GM19238 (cell line): ENCODE measurements around the gene SLC6A7.

Source experiments
- DNase-seq: peaks from one replicate; pipeline ENCODE4 v3.0.0; 2011; ENCODE audit warnings: low spot score; ENCODE audit not compliant: insufficient read length

Gene SLC6A7

DNA sequence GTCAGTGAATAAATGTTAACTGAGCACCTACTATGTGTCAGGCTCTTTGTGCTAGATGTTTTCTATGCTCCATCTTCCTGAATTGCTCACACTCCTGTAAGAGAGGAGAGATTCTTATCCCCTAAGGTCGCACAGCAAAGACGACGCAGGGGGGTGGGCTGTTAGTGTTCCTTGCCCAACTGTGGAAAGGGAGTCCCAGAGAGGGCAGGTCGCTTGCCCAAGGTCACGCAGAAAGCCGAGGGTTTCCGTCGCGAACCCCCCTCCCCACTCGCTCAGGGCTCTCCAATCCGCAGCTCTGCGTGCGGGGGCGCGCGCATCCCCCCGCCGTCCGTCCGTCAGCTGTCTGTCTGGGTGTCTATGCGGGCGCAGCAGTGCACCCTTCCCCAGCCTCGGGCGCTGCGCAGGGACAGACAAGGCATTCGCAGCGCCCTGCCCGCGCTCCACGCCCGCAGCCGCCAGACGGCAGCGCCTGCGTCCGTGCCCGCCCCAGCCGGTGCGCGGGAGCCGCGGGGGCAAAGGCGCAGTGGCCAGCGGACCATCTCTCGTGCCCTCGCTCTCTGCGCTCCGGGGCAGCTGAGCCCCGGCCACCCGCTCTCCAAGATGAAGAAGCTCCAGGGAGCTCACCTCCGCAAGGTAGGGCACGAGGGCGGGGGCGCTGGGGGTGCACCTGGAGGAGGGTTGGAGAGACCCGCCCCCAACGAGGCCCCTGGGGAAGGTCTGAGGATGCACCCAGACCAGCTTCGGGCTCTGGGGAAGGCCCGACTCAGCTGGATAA is at the start of gene SLC6A7:
Gene SLC6A7 (plus strand): TSS at position 335 of the 775 bp plus-strand sequence. CDS start 266 bp downstream, at position 601.
- DNase-seq, result no peak

DNA sequence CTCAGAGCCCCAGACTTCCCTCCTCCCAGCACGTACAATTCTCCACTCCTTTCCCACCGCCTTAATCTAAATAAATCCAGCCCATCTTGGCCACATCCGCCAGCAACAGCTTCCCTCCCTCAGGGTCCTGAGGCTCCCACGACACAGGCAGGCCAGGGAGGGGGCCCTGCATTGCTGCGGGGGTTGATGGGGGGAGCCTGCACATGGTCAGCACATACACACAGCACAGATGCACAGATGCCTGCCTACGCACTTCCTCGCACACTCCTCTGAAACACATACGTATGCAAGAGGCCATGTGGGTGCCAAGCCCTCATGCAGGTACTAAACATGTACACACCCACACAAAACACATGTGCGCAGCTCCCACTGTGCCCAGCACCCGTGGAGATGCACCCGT is 49.0 kb upstream of the SLC6A7 start:
- no peak for DNase-seq

DNA sequence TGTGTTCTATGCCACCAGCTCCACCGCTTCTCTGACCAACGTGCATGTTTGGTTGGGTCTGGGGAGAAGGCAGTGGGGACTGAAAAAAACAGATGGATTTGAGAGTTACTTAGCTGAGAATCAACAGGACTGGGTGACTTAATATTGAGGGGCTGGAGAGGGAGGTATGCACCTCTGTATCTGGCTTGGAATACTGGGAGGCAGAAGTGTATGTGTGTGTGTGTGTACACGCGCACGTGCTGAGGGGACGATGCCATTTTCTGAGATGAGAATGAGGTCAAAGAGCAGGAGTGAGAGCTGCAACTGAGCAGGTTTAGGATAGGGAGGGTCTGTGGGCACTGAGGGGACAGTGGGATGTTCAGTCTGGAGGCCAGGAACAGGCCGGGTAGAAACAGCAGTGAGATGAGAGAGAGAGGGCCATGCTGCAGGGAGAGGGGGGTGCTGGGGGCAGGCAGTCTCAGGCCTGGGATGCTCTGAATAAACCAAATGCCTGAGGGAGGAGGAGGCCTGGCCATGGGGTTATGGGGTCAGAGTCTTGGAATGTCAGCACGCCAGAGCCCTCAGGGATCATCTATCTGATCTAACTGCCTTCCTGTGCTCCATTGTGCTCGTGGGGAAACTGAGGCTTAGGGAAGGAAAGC is 48.2 kb upstream of the SLC6A7 start:
- no peak for DNase-seq

DNA sequence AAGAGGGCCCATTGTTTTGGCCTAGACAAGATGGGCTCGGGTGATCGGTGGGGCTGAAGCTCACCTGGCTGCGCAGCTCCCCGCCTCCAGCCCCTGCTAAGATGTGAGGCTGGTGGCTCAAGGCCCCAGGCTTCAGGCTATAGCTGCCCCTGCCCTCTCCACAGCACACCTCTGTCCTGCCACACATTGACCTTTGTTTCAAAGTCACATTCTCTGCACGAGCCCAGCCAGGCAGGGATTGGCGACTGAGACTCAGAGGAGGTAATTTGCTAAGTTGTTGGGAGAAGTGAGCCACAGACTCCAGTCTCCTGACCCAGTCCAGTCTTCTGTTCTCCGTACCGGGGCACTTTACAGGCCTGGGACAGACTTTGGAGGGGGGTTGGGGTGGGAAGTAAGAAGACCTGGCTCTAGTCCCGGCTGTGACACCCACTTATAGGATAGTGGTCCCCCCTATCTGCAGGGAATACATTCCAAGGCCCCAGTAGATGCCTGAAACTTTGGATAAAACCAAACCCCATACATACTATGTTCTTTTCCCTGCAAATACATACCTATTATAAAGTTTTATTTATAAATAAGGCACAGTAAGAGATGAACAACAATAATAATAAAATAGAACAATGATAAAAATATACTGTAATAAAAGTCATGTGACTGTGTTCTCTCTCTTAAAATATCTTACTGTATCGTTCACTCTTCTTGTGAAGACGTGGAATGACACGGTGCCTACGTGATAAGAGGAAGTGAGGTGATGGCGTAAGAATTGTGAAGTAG is 47.5 kb upstream of the SLC6A7 start:
- DNase-seq, result no peak

DNA sequence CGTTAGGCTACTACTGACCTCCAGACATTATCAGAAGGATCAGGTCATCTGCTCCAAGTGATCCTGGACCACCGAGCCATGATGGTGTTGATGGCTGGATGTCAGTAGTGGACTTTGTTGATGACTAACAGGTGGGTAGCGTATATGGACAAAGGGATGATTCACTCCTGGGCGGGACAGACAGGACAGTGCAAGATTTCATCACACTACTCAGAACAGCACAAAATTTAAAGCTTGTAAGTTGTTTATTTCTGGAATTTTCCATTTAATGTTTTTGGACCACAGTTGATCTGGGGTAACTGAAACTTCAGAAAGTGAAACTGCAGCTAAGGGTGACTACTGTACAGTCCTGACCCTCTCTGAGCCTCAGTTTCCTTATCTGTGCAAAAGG is 46.9 kb upstream of the SLC6A7 start:
- DNase-seq, result no peak

DNA sequence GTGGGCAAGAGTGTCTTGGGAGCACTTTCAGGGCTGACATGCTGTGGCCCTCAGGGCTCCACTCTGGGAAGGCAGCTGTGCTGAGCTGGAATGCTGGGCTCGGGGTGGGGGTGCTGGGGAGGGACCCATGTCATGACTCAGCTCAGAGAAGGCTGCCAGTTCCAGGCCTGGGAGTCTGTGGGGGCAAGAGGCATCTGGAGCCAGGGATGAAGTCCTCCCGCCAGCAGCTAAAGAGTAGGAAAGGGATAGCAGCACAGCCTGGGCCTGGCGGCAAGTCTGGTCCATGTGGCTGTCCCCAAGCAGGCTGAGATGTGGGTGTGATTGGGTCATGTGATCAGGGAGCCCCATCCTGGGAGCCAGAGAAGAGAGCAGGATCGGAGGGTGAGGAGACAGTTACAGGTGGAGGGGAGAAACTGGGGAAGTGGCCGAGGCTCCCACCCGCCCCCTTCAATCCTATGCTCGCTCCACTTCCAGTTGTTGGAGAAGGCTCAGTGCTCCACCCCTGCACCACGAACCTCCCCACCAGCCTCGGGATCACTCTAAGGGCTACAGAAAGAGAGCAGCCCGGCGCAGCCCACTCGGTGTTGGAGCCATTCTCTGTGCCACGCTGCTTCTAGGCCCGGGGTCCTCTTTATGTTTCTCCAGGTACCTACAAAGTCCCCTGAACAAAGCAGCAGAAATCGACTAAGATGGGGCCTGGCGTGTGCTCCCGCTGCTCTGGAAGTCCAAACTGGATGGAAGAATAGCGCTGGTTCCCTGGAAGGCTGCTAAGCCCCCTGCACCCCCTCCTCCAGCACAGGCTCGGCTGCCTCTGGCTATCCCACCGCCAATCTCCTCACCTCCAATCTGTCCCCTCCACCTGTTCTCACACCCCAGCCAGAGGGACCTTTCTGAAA is 46.3 kb upstream of the SLC6A7 start:
- DNase-seq, result no peak

DNA sequence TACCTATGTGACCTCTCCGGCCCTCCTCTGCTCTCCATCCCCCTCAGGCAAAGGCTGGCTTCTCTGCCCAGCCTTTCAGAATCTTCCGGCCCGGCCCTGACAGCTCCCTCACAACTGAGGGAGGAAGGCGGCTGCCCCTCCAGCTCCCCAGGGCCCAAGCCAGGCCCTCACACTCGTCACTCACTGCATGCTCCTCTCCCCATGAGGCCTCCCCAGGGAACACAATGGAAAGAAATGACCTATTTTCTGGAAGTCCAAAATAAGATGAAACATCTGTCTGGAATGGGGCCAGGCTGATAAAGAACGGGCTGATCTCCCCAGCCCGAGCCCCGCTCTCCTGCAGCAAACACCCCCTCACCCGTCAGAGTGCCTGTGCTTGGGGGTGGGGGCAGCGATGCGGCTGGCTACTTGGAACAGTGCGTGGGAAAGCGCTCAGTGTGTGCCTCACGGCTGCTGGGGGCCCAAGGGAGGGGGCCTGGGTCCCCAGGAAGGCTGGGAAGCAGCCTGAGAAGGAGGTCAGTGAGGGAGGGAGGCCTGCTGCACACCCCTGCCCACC is 45.5 kb upstream of the SLC6A7 start:
- DNase-seq, result no peak

DNA sequence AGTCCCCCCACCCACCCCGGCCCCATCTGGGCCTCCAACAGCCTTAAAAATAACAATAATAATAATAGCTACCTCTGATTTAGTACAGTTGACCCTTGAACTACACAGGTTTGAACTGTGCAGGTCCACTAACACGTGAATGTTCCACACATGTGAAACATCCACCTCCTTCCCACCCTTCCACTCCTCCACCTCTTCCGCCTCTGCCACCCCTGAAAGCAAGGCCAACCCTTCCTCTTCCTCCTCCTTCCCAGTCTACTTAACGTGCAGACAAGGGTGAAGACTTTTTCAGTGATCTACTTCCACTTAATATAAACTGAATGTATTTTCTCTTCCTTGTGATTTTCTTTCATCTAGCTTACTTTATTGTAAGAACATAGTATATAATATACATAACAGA is 45.0 kb upstream of the SLC6A7 start:
- no peak for DNase-seq

DNA sequence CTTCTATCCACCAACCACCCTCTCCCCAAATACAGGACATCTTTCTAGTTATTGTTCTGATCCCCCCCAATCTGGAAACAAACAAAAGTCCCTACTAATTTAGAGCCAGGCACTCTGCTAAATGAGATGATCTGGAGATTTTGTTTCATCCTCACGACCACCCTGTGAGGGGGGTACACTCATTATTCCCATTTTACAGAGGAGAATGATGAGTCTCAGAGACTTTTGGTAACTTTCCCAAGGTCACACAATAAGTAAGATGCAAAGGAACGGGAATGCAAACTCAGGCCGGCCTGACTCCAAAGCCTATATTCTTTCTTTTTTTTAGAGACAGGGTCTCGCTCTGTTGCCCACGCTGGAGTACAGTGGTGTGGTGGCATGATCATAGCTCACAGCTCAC is 43.6 kb upstream of the SLC6A7 start:
- no peak for DNase-seq

DNA sequence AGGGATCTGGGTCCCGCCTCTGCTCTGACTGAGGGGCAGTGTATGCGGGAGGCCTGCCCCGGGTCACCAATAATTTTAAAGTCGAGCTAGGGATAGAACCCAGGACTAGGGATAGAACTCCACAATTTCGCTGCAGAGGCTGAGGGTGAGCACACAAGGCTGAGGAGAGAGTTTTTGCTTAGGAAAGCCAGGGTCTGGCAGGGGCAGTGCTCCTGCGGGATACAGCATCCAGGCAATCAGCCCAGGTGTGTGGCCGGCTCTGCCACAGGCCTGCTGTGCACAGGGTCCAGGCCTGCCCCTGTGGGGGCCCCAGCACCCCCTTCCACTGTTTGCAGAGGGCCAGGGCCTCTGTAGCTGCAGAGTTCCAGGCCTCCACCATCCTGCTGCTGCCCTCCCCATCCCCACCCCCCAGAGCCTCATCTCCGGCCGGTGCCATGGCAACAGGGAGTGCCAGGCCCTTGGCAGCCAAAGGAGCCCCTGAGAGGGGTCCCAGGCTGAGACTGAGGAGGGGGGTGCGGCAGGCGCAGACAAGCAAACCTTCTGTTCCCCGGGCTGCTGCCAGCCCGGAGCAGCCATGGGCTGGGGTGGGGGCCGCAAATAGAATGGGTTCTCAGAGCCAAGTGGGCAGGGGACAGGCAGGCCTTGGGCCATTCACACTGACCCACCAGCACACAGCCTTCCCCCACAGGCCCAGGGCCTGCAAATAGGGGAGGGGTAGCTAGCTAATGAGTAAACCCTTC is 42.8 kb upstream of the SLC6A7 start:
- DNase-seq, result no peak

DNA sequence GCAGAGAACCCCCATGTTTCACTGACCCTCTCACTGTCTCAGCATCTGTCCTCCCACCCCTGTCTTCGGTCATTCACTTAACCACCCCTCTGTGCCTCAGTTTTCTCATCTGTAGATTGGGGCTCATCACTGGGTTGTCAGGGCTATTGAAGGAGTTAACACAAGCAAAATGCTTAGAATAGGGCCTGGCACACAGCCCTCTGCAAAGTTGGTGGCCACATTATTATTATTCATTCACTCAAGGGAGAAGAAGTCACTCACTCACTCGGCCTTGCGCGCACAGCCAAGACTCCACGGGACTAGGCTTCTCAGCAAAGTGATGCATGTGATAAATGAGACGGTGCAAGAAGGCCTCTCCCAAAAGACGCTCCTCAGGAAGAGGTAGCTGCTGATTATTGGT is 42.2 kb upstream of the SLC6A7 start:
- DNase-seq, result no peak

DNA sequence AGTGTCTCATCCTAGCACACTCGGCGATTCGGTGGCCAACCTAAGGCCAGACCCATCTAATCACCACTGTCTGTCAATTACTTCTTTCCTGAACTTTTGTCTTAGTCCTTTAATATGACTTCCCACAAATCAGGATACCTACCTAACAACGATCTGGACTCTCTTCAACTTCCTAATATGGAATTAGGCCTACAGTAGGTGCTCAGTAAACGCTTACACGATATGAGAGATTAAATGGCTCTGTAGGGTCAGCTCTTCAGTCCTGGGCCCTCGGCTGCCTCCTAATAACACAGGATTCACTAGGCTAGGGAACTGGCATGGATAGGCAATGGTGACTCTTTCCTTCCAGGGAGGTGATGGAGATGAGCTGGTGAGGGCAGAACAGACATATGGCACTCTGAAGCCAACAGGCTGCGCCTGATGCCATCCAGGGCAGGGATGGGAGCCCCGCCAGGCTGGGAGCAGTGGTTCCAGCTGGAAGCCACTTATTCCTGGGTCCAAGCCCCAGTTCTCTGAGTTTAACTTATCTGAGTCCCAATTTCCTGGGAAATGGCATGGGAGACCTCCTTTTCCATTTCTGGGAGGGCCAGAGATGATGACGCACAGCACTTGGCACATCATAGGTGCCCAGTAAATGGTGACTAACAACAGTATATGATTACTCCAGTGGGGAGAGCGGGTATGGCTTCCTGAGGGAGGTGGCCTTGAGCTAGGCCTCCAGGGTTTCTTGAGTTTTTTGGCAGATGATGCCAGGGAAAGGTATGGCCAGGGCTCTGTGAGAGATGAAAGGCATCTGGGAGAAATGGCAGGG is 41.5 kb upstream of the SLC6A7 start:
- no peak for DNase-seq

DNA sequence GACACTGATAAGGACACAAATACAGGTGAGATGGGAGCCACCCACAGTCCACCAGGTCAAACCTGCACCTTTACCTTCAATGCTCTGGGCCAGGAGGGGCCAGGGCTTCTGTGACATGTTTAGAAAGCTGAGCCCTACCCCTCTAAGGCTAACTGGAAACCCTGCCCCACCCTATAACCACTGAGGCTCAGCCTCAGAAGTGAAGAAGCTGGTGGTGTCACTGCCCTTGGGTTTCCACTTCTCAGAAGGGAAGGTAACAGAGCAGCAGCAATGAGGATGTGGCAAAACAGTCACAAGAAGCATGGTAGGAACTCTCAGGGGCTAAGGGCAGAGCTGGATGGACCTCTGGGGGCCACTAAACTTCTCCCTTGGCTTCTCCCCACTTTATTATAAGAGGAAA is 40.2 kb upstream of the SLC6A7 start:
- DNase-seq, result no peak

DNA sequence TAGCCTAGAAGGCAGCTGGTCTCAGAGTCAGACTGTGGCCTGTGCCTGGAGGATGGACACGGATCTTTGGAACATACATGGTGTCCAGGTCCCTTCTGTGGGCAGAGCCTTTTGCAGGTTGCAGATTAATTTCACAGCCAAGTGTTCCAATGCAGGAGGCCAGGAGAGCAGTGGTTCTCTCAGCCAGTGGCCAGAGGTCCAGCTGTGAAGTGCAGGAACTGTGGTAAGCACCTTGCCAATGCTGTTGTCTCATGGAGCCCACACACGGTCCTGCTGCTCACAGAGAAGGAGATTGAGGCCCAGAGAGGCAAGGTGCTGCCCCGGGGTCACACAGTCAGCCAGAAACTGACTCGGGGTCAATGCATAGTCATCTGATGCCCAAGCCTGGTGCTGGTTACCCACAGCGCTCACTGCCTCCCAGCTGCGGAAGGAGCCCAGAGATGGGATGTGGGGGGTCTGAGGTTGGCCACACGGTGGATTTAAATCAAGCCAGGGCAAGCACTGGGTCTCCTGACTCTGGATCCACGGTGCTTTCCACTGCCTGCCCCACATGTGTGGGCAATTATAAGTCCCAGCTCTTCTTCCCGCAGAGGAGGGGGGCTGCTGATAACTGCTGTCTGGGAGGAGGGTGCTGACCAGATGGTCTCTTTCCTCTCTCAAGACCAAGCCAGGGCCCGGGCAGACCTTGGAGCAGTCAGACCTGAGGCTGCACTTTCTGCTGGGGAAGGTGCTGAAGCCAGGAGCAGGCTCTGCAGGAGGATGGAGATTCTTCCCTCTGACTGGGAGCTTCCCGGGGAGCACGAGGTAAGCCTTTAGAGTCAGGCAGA is 37.0 kb upstream of the SLC6A7 start:
- DNase-seq, result no peak

DNA sequence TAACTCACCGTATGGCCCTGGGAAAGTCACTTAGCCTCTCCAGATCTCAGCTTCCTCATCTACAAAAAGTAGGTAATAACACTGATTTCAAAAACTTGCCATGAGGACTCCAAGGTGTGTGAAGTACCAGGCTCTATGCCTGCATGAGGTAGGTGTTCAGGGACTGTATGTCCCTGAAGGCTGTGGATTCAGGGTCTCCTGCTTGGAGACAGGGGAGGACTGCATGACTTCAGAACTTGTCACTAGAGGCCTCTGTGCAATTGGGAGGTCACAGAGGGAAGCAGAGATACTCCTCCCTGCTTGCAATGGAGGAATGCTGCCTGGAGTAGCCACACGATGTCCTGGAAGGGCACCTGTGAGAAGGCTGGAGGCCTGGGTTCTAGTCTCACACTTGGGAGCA is 36.4 kb upstream of the SLC6A7 start:
- no peak for DNase-seq

DNA sequence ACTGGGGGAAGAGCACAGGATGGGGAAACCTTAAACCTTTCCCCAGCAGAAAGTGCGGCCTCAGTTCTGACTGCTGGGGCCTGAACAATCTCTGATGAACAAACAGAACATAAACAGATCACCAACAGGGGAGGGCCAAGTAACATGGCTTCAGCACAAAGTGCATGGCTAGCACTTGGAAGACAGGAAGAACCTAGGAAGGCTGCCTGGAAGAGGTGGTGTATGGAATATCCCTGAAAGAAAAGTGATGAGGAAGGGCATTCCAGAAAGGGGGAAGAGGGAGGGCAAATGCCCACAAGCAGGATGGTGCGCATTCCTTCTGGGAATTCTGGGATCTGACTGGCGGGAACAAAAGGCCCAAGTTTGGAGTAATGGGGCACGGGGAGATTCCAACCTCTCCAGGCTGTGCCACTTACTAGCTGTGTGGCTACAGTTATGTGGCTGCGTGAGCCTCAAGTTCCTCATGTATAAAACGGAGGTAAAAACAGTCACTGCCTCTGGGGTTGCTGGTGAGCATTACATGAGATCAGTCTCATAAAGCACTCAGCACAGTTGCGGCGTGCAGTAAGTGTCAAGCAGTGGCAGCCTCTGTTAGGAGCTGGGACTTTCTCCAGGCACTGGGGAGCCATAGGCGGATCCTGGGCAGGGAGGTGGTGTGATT is 35.8 kb upstream of the SLC6A7 start:
- no peak for DNase-seq

DNA sequence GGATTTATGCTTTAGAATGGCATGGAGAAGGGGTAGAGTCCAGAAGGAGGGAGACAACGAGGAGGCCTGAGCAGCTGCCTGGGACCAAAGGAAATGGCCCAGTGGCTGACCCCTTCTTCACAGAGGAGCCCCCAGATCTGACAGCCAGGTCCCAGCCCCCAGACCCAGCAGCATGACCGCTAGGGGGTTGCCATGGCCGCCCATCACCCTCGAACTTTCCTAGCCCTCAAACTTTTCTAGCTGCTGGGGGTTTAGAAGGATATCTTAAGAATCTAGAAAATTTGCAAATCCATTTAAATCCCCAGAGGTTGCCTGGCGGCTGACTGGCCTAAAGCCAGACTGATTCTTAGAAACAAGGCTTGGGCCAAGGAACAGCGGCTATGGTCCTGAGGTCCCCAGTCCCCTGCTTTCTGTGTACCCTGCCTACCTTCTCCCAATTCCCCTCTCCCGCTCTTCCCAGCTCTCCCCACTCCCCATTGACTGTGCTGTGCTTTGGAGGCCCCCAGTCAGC is 35.2 kb upstream of the SLC6A7 start:
- no peak for DNase-seq
